Posterior vena cava (tissue), 2 donors: ENCODE results near the gene BRD4. TPM values are rescaled to one million over a fixed set of nuclear protein-coding genes. Genes with fewer than 3 reads are reported as not detected.

Experiments
- DNase-seq: peaks from one replicate; pipeline ENCODE4 v3.0.0-alpha.2; 2020; ENCODE audit warnings: low spot score
- intact Hi-C, 2 donors: fragments of 100-400 bp; cut with DNase I; formaldehyde crosslinking; loops; one replicate each; pipeline versions ENCODE4 v1.14.1 to v1.14.2; 2022 to 2023
- total RNA-seq, 2 donors: library from RNA; stranded (reverse); fragmentation: NEBNext Ultra II Directional; extraction: Animal tissue kit (Norgen Biotek cat#: 25700); gene quantifications; one replicate each; pipeline ENCODE4 v1.2.1, GENCODE V29; 2021
- donor health status: DM: yes; HTN: yes; CAD: no.
- donor health status: DM: yes; HTN: yes; CAD: no.

The BRD4 gene
- total RNA-seq, 2 donors from 2014 or later: 77.5 to 89.6 TPM

DNA sequence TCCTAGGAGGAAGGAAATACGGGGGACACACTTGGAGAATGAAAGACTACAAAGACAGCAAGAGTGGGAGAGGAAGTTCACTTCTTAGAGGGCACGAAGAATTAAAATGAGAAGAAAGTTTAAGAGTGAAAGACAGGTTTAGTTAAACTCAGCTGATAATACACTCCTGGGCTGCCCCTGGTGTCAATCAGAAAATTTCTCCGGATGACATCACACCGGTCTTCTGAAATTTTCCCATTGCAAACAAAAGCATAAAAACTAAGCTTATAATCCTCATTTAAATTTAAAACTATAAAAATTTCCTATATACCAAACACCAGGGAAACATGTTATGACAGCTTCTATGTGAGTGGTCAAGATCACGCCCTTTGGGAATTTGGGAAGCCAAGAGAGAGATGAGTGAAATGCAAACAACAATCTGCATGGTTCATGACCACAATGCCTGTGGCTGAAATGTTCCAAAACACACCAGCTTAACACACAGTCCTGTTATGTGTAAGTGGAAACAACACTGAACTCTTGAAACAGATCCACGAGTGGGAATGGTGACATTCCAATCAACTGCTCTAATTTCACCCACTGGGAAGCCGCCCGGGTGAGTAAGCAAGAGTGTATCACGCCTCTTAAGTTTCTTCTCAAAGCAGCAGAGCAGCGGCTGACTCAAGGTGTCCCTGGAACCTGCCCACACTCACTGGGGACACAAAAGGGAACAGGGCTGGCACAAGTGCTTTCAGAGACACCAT lies 49.0 kb downstream of the BRD4 start:
- DNase-seq: no peak
- intact Hi-C loops: loop anchor here (2.0 to 5.0 kb wide), 2 partner anchors 17 to 1911 kb away; no protein-coding TSS in a partner anchor

DNA sequence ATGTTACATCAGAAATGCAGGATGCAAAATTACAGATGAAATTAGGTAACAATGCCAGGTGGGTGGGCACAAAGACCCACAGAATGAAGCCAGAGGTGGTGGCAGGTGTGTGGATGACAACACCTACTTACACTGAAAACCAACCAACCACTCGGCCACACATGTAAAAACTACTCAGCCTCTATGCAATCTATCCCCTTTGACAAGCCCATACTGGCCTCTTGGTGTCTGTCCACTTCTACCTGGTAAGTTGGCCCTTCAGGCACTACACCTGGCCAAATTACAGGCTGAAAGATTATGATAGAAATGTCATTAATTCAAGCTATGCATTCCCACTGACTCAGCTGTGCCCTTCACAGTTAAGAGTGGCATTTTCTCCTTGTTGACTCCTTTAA lies 50.0 kb downstream of the BRD4 start:
- DNase-seq: no peak
- intact Hi-C loops: loop anchor here (2.0 to 5.0 kb wide), 2 partner anchors 16 to 1910 kb away; no protein-coding TSS in a partner anchor

DNA sequence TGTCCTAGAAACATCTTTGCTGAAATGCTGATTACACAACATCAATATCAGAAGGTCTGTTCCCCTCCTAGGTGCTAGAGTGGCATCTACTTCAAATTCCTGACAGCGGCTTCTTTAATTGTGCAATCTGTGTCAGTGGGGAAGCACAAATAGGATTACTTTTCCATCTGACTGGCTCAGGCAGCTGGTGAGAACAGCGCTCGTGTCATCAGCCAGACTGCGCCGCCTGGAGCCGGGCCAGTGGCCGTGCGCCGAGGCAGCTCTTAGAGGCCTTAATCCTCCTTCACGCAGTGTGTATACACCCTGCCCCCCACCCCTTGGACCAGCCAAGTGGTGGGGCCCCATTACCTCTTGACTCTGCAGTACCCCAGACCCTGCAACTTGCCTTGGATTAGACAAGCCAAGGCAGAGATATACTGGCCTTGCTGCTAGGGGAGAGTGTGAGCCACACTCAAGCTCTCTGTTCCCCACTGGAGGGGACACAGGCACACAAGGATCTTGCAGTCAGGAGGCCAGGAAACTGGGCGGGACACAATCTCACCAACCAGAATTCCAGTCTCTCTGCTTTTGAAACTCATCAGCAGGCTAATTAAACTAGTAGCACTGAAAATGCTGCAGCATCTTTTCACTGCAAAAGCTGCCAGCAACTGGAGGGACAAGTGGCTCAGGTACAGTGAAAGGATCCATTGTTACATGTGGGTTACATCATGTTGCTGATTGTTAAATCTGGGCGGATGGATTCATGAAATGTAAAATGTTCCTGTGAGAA lies 51.2 kb downstream of the BRD4 start:
- intact Hi-C loops: loop anchor here in 1 of 2 donors (5.0 kb wide), 1 partner anchor 1909 kb away; no protein-coding TSS in a partner anchor
- DNase-seq: peak; percentile 94

DNA sequence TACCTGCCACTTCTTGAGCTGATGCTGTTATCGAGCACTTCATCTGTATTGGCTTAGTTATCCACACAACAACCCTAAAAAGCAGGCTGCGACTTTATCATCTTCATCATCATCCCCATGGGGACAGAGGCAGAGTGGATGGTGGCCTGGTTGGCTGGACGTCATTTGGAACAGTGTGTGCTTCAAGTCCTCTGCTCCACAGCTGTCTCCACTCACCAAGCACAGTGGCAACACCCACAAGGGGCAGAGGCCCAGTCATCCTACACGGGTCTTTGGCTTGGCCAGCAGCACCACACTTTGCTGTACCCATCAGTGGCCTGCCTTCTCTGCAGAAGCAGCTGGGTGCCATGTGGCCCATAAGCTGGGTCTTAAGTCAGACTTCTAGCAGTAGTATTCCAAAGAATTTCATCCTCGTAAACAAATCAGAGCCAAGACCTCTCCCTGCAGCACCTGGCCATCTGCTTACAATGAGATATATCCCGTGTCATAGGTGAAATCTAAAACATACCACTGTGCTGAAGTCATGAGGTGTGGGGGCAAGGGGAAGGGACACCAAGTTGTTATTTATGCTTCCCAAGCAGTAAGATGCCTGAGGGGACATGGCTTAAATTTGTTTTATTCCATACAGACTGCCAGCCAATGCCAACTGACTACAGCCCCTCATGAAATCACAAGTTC lies 52.2 kb downstream of the BRD4 start:
- intact Hi-C loops: loop anchor here in 1 of 2 donors (5.0 kb wide), 1 partner anchor 1908 kb away; no protein-coding TSS in a partner anchor
- DNase-seq: no peak

DNA sequence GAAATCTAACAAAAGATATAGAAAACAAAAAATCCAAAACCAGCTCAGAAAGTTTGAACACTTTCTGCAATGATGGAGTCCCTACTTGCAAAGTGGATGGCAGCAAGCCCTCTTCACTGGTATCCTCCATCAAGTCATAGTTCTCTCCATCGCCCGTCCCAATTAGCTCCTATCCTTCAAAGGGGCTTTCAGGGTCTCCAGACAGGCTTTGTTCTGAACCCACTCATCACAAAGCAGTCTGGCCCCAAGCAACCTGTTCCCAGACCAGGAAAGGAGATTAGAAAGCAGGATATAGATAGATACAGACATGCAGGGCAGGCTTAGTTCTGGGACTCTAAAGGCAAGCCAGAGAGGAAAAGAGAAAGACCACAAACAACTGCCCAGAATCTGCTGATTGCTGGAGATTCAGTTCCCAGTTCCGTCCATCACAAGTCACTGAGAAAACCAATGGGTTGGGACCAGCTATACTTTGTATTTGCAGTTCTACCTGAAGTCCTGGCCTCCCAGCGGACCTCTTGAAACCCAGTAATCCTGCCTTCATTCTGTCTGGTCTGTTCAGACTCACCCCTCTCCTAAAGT lies 52.9 kb downstream of the BRD4 start:
- DNase-seq: no peak
- intact Hi-C loops: no loop called here

DNA sequence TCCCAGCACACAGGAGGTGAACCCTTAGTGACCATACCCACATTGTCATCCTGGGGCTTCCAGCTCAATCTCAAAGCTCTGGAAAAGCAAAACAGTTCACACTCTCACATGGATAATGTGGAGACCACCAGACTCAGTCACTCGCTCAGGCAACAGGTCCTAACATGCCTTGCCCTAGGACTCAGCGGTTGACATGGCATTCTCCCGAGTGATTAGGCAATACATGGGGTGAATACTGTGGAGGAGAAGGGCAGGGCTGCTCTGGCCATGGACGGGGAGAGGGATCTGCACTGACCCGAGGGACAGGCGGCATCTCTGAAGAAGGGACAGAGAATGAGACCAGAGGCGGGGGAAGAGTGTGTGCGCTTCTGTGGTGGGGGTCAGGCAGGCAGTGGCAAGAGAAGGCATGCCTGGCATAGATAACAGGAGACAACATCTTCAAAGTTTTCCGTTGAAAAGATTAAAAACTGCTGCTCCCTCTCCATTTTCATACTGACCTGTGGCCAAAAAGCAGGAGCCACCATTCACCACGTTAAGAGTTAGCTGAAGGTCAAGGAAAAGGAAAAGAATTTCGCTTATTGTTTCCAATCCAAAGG lies 55.6 kb downstream of the BRD4 start:
- DNase-seq: no peak
- intact Hi-C loops: no loop called here

DNA sequence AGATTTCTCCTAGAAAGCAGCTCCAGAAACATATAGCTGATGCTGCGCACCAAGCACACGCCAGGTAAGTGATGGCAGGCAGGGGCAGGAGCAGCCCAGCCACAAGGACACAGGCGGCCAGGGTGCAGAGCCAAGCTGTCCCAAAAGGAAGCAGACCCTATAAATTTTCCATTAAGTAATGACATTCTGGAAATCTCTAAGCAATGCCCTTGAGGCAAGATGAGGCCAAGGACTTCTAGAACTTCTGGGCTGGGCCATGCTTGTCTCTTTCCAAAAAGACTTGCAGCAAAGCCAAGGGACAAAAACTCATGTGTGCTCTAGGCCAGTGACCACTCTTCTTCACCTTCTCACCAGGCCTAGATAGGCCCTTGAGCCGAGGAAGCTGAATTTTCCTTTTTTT lies 57.9 kb downstream of the BRD4 start:
- intact Hi-C loops: no loop called here
- no peak for DNase-seq

DNA sequence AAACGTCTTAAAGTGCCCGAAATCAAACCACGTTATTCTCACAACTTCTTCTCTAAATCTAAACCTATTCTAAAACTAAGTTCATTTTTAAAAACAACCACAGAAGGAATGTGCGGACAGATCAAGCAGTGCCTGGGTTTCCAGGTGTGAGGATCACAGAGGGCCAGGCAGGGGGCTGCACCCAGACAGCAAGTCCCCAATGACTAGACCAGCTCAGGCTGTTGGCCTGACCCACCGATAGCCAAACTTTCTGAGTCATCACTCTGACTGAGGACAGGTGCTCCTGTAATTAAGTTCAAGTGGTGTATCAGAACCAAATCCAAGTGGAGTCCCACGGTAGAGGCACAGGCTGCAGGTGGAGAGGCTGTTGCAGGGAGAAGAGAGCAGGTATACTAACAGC lies 62.5 kb downstream of the BRD4 start:
- intact Hi-C loops: loop anchor here in 1 of 2 donors (10.0 kb wide), 2 partner anchors 65 to 105 kb away; partner anchors contain the start of genes AKAP8 and BRD4
- no peak for DNase-seq

DNA sequence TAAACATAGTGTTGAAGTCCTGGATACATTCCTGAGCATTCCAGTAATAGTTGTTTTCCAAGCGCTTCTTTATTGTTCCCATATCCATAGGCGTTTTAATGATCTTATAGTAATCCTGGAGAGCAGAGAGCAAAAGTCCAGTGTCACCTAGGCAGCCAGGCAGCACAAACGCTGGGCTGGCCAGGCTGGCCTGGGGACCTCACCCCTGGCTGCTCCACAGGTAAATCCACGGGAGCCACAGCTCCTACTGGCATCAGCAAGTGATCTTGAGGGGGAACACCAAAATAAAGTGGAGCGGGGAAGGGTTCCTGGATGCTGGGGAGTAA lies 63.4 kb downstream of the BRD4 start:
- DNase-seq: no peak

DNA sequence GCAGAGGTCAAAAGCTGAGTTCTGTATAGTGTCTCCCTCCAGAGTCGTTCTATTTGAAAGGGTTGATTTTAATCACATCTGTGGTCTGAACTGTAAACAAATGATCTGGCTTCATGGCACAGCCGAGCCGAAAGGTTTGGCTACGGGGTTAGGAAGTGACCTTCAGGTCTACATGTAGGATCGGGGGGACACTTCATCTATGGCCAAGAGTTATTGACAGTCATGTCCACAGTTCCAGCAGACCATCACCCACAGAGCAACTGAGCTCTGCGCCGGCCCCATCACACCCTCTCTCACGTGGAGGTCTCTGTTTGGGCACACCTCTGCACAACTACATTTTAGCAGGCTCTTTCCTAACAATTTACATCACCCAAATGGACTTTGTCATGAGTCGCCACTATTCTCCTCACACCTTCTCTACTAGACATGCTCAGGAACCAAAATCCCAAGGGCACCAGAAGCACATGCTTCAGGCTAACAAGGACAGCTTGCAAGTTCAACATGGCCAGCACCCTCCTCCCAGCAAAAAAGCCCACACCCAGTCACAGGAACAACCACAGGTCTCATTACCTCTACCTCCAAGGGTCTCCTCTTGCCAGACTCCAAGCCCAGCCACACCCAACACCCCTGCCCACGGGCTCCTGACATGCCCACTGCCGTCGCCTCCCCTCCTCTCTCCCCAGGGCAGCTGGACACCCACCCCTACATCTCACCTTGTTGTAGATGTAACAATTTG lies 64.0 kb downstream of the BRD4 start:
- intact Hi-C loops: loop anchor here in 1 of 2 donors (10.0 kb wide), 2 partner anchors 66 to 106 kb away; partner anchors contain the start of genes AKAP8 and BRD4
- DNase-seq: no peak

More for the DNA sequence above, 63.4 kb downstream of the BRD4 start:
- intact Hi-C loops: loop anchor here in 1 of 2 donors (10.0 kb wide), 2 partner anchors 66 to 106 kb away; partner anchors contain the start of genes AKAP8 and BRD4

DNA sequence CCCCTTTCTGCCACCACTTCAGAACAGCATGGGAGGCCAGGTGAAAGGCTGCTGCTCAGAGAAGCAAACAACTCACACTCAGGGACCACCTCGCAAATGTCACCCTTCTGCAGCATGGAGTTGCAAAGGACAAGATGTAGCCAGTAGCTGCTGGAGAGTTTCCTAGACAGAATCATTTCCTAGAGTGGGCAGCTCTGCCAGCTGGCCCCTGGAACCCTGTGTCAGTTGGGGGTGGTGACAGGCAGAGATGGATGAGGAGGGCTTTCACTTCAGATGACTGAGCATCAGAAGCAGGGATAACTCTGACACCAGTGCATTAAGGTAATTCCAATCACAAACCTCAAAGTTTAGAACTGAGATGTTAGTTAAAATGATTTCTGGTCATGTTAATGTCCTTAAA lies 65.7 kb downstream of the BRD4 start:
- no peak for DNase-seq
- intact Hi-C loops: loop anchor here (2.0 to 10.0 kb wide), 3 partner anchors 16 to 108 kb away; partner anchors contain the start of genes AKAP8 (in 1 of the 2) and BRD4 (in 1 of the 2)

DNA sequence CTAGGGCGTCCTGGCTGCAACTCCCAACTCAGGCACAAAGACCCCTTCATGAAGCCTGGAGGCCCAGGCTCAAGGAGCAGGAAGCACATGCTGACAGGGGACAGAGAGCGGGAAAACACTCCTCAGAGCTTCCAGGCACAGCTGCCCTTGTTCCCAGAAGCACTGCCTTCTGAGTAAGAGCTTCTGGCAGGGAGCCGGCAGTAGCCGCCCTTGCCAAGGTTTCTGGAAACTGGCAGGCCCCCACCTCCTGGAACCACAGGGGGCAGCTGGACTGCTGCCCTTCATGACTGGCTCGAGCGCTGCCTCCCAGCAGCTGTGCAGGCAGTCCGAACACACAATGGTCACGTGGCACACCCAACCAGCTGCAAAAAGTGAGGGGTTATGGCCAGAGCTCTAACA lies 66.5 kb downstream of the BRD4 start:
- intact Hi-C loops: loop anchor here (2.0 to 10.0 kb wide), 3 partner anchors 17 to 109 kb away; partner anchors contain the start of genes AKAP8 (in 1 of the 2) and BRD4 (in 1 of the 2)
- peak; percentile 96 for DNase-seq

DNA sequence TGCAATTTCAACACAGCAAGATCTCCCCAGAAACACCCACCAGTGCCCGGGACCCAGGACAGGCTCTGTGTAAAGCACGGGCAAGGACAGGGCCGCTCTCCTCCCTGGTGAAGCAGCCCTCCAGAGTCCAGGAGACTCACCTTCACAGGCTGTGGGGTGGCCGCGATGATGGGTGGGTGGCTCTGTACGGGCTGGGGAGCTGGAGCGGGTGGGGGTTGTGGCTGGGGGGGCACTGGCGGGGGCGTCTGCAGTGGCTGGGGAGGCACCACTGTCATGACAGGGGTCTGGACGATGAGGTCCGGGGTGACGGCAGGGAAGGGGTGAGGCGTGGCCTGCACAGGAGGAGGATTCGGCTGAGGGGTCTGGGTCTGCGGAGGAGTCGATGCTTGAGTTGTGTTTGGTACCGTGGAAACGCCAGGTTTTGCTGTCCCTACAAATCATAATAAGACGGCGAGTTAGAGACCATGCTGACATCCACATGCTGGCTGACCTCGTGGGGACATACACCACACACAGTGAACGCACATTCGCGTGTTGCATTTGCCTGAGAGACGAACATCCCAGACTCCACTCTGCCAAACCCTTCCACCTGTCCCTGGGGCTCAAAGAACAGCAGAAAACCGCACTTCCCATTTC lies 67.0 kb downstream of the BRD4 start:
- intact Hi-C loops: loop anchor here in 1 of 2 donors (10.0 kb wide), 2 partner anchors 69 to 109 kb away; partner anchors contain the start of genes AKAP8 and BRD4
- no peak for DNase-seq

DNA sequence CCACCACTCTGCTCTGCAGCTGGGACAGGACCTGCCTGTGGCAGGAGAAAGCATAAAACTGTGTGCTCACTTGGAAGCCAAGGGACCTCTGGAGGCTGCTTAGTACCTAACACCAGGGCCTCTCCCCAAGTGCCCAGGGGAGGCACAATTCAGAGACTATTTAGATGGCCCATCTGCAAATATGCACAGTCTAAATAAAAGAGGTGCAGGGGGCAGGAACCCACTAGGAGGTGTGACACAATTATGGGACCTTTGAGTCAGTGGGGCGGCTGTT lies 67.5 kb downstream of the BRD4 start:
- no peak for DNase-seq
- intact Hi-C loops: loop anchor here (5.0 to 10.0 kb wide), 5 partner anchors 67 to 292 kb away; partner anchors contain the start of genes BRD4 (in 2 of the 2) and AKAP8 (in 1 of the 2)

DNA sequence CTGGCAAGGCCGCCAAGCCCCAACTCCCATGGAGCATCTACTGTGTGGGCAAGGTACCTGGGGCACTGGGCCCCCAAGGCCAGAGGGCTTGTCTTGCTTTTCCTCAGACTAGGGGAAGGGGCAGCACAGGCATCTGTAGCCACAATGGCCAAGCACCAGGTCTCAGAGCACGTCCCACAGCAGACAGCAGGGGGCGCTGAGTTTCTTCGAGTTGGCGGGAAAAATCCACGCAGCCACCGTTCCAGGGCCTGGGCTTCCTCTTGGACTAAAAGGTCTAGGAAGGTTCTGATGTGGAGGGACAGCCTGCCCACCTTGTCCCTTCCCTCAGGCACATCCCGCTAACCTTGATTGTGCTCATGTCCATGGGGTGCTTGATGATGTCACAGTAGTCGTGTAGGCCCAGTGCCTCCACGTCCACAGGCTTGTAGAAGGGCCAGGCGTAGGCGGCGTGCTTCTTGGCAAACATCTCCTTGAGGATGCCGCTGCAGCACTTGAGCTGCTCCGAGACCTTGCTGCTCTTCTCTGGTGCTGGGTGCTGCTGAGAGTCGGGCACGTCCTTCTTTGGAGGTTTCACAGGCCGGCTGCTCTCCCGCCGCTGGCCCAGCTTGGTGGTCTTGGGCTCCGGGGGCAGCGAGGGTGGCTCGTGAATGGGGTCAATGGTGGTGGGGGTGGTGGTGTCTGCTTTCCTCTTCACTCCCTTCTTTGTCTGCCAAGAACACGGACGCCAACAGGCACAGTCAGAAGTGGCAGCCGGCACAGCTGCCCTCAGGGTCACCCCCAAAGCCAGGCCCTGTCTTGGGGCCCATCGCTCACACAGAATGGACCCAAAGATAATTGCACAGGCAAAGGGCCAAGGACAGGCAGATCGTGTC lies 68.0 kb downstream of the BRD4 start:
- peak; percentile 93 for DNase-seq
- intact Hi-C loops: loop anchor here (5.0 to 10.0 kb wide), 5 partner anchors 68 to 293 kb away; partner anchors contain the start of genes BRD4 (in 2 of the 2) and AKAP8 (in 1 of the 2)

DNA sequence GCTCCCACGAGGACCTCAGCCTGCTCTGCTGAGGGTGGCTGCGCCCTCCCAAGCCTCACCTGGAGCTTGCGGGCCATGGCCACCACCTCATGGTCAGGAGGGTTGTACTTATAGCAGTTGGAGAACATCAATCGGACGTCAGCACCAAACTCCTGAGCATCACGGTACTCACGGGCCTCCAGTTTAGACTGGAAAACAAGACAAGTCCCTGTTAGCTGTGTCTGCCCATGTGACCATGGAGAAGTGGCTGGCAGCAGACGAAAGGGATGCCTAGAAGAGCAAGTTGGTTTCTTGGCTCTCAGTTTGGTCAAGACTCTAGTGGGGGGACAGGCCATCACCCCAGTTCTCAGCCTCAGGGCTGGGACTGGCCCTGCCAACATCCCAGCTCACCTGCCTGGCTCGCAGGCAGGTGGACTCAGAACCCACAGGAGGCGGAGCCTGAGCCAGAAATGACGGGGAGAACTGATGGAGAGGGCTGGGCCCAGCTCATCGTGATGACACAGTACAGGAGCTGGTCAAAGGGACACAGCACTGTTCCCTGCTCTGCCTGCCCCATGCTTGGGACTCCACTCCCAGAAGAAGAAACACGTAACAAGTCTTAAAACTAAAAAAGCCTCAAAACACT lies 68.9 kb downstream of the BRD4 start:
- intact Hi-C loops: loop anchor here (5.0 to 10.0 kb wide), 5 partner anchors 69 to 294 kb away; partner anchors contain the start of genes BRD4 (in 2 of the 2) and AKAP8 (in 1 of the 2)
- DNase-seq: no peak
